Aorta (tissue), 5 donors: Measurements from ENCODE around the gene CHN2. TPM values are rescaled to one million over a fixed set of nuclear protein-coding genes. Genes with fewer than 3 reads are reported as not detected.

Experiments used
- ATAC-seq: fragments of 200-7000 bp; cut with Tn5 transposase; one replicate; pipeline ENCODE4 v1.9.1; 2022; ENCODE audit warnings: moderate library complexity; ENCODE audit not compliant: low FRiP score
- DNase-seq, 2 donors: peaks; one replicate each; pipeline ENCODE4 v3.0.0-alpha.2; 2020
- H3K27ac ChIP-seq, 2 donors: one replicate each; pipeline ENCODE4 v1.5.1; 2013; ENCODE audit warnings: low read length in 2 of 2, mild to moderate bottlenecking in 2 of 2, moderate library complexity in 2 of 2, control low read depth in 1 of 2, inconsistent platforms in 1 of 2, low read depth in 1 of 2
- H3K27me3 ChIP-seq, 2 donors: one replicate each; pipeline ENCODE4 v1.6.1; 2013; ENCODE audit warnings: control low read depth in 1 of 2, low read length in 1 of 2, mild to moderate bottlenecking in 1 of 2, moderate library complexity in 1 of 2; ENCODE audit not compliant: insufficient read depth in 2 of 2, control insufficient read depth in 1 of 2
- H3K36me3 ChIP-seq, 2 donors: one replicate each; pipeline ENCODE4 v1.6.1; 2013; ENCODE audit warnings: control low read depth in 1 of 2, low read length in 1 of 2, mild to moderate bottlenecking in 1 of 2; ENCODE audit not compliant: insufficient read depth in 2 of 2, control insufficient read depth in 1 of 2
- H3K4me1 ChIP-seq, 2 donors: one replicate each; pipeline ENCODE4 v1.6.1; 2013; ENCODE audit warnings: low read length in 2 of 2, control low read depth in 1 of 2, mild to moderate bottlenecking in 1 of 2, moderate library complexity in 1 of 2; ENCODE audit not compliant: insufficient read depth in 2 of 2, control insufficient read depth in 1 of 2
- H3K4me3 ChIP-seq, 2 donors: one replicate each; pipeline ENCODE4 v1.5.1; 2013; ENCODE audit warnings: low read length in 2 of 2, control low read depth in 1 of 2, mild to moderate bottlenecking in 1 of 2
- H3K9me3 ChIP-seq: one replicate; pipeline ENCODE4 v1.6.1; 2013; ENCODE audit warnings: mild to moderate bottlenecking, low read length; ENCODE audit not compliant: control insufficient read depth
- WGBS, 2 donors: extraction: QIAGEN DNeasy Blood & Tissue Kit; methylation state at CpG; one replicate each; pipeline ENCODE4 v1.1.7; 2013; 5-methylcytosine and 5-hydroxymethylcytosine counted together
- intact Hi-C, 2 donors: fragments of 100-400 bp; cut with DNase I; formaldehyde crosslinking; loops; one replicate each; pipeline versions ENCODE4 v1.14.2 to v1.15.0; 2022
- polyA plus RNA-seq, 2 donors: library from polyadenylated mRNA; stranded (reverse); fragments of 200-250 nt; gene quantifications; one replicate each; pipeline ENCODE4 v1.2.3, GENCODE V29; 2013
- total RNA-seq, 2 donors: library from RNA; stranded (reverse); fragmentation: NEBNext Ultra II Directional; extraction: Animal tissue kit (Norgen Biotek cat#: 25700); gene quantifications; one replicate each; pipeline ENCODE4 v1.2.1, GENCODE V29; 2021
- donor health status: healthy with polysubstance abuse.
- donor health status: Bipolar disorder and iron deficiency.
- donor health status: DM: no; HTN: no; CAD: no.
- donor health status: DM: no; HTN: no; CAD: no.
- donor health status: DM: yes; HTN: yes; CAD: no.

CHN2 gene
- total and polyA plus RNA-seq, 4 donors, result 0.61 to 23.2 (median 14.8) TPM

DNA sequence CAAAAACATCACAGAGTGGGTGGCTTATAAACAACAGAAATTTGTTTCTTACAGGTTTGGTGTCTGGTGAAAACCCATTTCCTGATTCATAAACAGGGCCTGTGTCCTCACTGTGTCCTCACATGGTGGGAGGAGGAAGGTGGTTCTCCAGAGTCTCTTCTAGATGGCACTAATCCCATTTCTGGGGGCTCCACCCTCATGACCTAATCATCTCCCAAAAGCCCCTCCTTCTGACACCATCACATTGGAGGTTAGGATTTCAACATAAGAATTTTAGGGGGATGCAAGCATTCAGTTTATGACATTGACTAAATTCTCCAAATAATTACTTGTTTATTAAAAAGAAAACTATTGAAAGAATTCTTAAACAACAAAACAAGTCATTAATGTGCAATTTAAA is 116.0 kb downstream of the CHN2 start:
- no peak overlapping the region for H3K27ac ChIP-seq
- intact Hi-C loops, result no loop called here
- peaks cover 4% of the 10 kb centered on the region for H3K9me3 ChIP-seq
- no peak for ATAC-seq
- H3K36me3 ChIP-seq, result no peaks in the 10 kb centered on the region
- no peak overlapping the region for H3K4me3 ChIP-seq
- H3K4me1 ChIP-seq, result no peaks in the 10 kb centered on the region
- H3K27me3 ChIP-seq, result no peaks in the 10 kb centered on the region
- no peak for DNase-seq

DNA sequence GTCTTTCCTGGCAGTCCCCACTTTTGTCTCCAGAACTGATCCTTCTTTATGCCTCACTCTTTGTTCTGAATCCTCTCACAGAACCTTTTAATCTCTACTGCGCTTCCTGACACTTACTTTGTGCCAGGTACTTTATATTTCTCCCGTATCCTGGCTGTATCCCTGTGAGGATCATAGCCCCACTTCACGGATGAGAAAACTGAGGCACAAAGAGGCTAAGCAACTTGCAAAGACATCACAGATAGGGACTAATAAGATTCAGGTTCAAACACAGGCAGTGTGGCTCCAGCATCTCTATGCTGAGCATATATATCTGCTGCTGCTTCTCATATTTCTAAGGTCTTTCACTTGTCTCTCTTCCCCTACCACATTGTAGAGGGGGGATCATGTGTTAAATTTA is 116.7 kb downstream of the CHN2 start:
- Histone ChIP-seq H3K36me3 (no peaks in the 10 kb centered on the region), H3K27me3 (no peaks in the 10 kb centered on the region), H3K9me3 (peaks cover 4% of the 10 kb centered on the region), H3K4me1 (no peaks in the 10 kb centered on the region), H3K4me3 (no peak overlapping the region), H3K27ac (no peak overlapping the region)
- WGBS, 2 donors, result 95 to 96% methylated on average over 3 of the region's 3 CpGs
- DNase-seq (no peak), ATAC-seq (no peak)
- intact Hi-C loops, result no loop called here

DNA sequence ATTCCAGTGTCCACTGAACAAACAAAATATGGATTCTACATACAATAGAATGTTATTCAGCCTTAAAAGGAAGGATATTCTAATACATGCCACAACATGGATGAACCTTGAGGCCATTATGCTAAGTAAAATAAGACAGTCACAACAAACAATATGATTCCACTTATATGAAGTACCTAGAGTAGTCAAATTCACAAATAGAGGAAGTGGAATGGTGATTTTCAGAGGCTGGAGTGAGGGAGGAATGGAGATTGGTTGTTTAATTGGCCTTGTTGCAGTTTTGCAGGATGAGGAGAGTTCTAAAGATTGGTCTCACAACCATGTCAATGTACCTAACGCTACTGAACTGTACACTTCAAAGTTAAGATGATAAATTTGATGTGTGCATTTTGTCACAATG is 119.6 kb downstream of the CHN2 start:
- H3K27ac ChIP-seq, result no peak overlapping the region
- no peak for ATAC-seq
- no peaks in the 10 kb centered on the region for H3K36me3 ChIP-seq
- 91 to 94% methylated on average over 1 of the region's 1 CpG for WGBS, 2 donors
- H3K27me3 ChIP-seq, result no peaks in the 10 kb centered on the region
- no peak overlapping the region for H3K4me3 ChIP-seq
- intact Hi-C loops, result no loop called here
- no peak for DNase-seq
- no peaks in the 10 kb centered on the region for H3K4me1 ChIP-seq
- H3K9me3 ChIP-seq, result peaks cover 3% of the 10 kb centered on the region

DNA sequence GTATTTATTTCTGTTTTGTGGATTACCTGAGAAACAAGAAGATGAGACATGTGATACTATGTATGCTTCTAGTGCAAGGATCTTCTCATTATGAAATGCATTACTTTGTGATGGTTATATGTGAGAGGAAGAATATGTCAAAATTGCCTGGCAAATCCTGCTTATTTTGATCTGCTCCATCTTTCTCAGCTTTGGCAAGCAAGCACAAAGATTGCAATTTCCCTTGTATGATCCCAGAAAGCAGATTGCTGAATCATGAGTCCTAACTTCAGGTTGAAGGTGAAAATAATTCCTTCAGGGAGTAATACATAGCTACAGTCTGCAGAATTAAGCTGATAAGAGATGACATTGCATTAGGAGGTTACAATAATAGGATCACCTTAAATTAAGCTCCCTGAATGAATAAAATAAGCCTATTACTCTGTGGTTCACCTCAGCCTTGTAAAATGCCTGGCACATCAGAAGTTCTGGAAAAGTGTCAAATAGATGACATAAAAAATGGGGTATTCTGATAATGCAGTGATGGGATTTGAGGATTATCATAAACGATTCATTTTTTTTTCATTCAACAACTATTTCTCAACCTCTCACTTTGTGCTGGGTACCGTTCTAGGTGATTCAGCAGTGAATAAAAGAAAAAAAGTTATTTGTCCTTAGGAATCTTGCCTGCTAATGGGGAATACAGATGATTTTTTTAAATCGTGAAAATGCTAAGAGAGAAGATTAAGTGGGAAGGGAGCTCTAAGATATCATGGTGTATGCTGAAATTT is 120.7 kb downstream of the CHN2 start:
- WGBS, 2 donors, result 82 to 86% methylated on average over 3 of the region's 3 CpGs
- Histone ChIP-seq H3K36me3 (no peaks in the 10 kb centered on the region), H3K27me3 (no peaks in the 10 kb centered on the region), H3K4me1 (no peaks in the 10 kb centered on the region), H3K27ac (no peak overlapping the region), H3K9me3 (peaks cover 3% of the 10 kb centered on the region), H3K4me3 (no peak overlapping the region)
- intact Hi-C loops, result no loop called here
- ATAC-seq (no peak), DNase-seq (no peak)

DNA sequence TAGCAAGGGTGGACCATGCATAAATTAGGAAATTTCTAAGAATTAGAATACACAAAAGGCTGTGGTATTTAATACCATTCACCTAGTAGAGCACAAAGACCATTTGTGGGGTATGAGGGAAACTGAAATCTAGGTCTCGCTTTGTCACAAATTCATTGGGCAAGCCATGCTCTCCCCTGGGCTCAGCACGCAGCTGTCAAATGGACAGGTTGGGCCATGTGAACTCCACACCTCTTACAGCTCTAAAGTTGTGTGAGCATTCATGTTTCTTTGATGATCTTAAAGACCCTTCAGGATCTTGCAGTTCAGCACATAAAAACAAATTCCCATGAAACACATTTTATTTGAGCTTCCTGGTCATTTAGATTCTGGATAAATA is 121.3 kb downstream of the CHN2 start:
- no peaks in the 10 kb centered on the region for H3K36me3 ChIP-seq
- DNase-seq (no peak), ATAC-seq (no peak)
- no peaks in the 10 kb centered on the region for H3K27me3 ChIP-seq
- no peak overlapping the region for H3K27ac ChIP-seq
- 93 to 99% methylated on average over 2 of the region's 2 CpGs for WGBS, 2 donors
- H3K4me3 ChIP-seq, result no peak overlapping the region
- intact Hi-C loops, result no loop called here
- no peaks in the 10 kb centered on the region for H3K4me1 ChIP-seq
- peaks cover 3% of the 10 kb centered on the region for H3K9me3 ChIP-seq

DNA sequence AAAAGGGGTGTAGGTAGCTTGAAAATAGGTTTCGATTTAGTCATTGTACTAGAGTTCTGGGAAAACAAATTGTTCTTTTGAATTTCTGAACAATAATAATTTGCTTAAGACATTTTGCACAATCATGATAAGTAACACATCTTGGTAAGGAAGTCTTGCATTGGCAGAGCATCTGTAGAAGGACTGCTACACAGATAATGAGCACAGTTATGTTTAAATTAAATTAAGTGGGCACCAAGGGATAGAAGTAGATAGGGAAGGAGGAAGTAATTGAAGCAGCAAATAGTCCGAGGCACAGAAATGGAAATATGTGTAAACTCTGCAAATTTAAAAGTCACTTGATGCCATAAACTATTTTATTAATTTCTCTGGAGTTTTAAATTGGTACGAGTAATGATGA is 122.4 kb downstream of the CHN2 start:
- intact Hi-C loops, result no loop called here
- H3K36me3 ChIP-seq, result no peaks in the 10 kb centered on the region

DNA sequence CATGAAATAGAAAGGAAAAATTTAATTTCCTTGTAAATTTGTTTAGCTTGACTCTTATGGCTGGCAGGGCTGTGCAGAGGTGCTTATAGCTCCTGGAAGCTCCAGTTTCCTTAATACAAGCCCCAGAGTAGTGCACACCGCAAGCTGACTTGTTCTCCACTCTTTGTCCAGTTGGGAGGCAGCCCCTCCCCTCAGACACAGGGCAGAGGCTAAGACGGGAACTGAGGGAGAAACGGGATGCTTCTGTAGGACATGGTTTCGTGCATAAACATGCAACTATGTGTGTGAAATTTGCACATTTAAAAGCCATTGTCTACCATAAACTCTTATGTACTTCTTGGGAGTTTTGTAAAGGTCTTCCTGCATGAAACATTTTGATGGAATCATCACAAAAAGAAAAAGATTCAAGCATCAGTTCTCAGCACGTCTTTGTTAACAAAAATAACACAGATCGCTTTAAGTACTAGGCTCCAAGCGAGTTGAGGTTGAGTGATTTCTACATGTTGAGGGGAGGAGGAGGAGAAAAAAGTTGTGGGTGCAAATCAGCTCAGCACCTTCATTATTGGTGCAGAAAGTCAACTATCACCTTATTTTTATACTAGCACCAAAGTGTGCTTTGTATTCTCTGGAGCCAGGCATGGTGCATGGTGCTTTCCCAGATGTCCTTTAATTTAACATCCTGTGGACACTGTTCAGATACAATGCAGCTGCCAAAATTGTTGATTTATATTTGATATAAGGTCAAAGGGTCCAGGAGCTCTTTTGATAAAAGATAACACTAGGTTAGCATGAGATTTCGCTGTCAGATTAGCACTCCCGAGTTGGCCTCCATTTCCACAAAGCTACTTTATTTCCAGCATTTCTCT is 124.5 kb downstream of the CHN2 start:
- Histone ChIP-seq H3K36me3 (no peaks in the 10 kb centered on the region), H3K9me3 (no peaks in the 10 kb centered on the region), H3K27me3 (no peaks in the 10 kb centered on the region), H3K4me1 (peaks cover 0 to 2% of the 10 kb centered on the region in 2 donors), H3K4me3 (no peak overlapping the region), H3K27ac (no peak overlapping the region)
- whole genome bisulfite sequencing, 2 donors, result 86 to 89% methylated on average over 9 of the region's 9 CpGs
- intact Hi-C loops, result no loop called here
- DNase-seq (no peak), ATAC-seq (no peak)

More for the DNA sequence above, 122.4 kb downstream of the CHN2 start:
- no peak for ATAC-seq
- Histone ChIP-seq H3K9me3 (no peaks in the 10 kb centered on the region), H3K4me3 (no peak overlapping the region), H3K27me3 (no peaks in the 10 kb centered on the region), H3K4me1 (peaks cover 0 to 2% of the 10 kb centered on the region in 2 donors), H3K27ac (no peak overlapping the region)
- WGBS, 2 donors, result 90 to 92% methylated on average over 3 of the region's 3 CpGs
- no peak for DNase-seq

DNA sequence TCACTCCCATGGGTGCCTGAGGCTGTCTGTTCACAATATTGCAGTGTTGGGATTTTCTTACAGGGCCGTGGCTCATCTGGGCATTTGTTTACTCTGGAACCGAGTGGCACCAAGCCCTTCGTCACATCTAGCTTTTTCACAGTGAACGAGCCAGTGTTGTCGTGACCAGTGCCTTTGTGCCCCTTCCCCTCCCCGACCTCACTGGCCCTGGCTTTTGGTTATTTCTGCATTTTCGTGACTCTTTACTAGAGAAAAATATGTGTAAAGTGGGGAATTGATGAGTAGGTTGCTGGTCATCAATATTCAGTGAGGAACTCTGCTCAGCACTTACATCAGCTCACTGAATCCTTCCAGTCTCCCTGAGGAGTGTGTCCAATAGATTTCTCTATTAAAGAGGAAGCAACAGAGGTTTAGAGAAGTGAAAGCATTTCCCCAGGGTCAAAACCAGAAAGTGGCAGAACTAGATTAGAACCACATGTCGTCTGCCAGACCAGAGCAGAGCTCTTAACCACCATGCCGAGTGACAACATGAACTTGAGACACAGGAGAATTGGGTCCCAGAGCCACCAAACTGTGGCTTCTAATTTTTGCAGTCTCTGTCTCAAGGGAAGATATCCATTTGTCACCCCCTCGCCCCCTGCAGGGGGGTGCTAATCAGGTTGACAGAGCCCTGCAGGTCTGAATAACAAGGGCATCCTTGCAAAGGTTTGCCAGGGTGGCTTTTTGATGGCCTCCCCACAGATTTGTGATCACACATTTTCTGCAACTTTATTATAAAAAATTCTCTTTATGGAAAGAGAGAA is 125.3 kb downstream of the CHN2 start:
- WGBS, 2 donors, result 44 to 51% methylated on average over 10 of the region's 10 CpGs
- peak; percentile 56 for ATAC-seq

More for the DNA sequence above, 125.3 kb downstream of the CHN2 start:
- Histone ChIP-seq H3K4me1 (peaks cover 0 to 2% of the 10 kb centered on the region in 2 donors), H3K9me3 (no peaks in the 10 kb centered on the region), H3K4me3 (no peak overlapping the region), H3K36me3 (no peaks in the 10 kb centered on the region), H3K27me3 (no peaks in the 10 kb centered on the region), H3K27ac (no peak overlapping the region)
- DNase-seq, result peak in 1 of 2 donors; percentile 59
- intact Hi-C loops, result loop anchor here in 1 of 2 donors (5.0 kb wide), 1 partner anchor 87 kb away; no protein-coding TSS in a partner anchor
